Mesodermal cell (in vitro differentiated cells): ENCODE data around the gene CASZ1.

ENCODE experiments used
- H3K27ac ChIP-seq: 2 replicates; pipeline ENCODE4 v1.7.0; 2013; ENCODE audit warnings: mild to moderate bottlenecking, low read depth, low read length, moderate library complexity; ENCODE audit not compliant: severe bottlenecking
- H3K36me3 ChIP-seq: 2 replicates; pipeline ENCODE4 v1.7.1; 2013; ENCODE audit warnings: mild to moderate bottlenecking, low read length, moderate library complexity; ENCODE audit not compliant: control insufficient read depth, insufficient read depth
- H3K4me1 ChIP-seq: one replicate; pipeline ENCODE4 v1.7.1; 2013; ENCODE audit warnings: mild to moderate bottlenecking, low read length; ENCODE audit not compliant: insufficient read depth, control insufficient read depth, poor library complexity, severe bottlenecking
- H3K4me3 ChIP-seq: 2 replicates; pipeline ENCODE4 v1.7.0; 2013; ENCODE audit warnings: low read length, control low read depth, mild to moderate bottlenecking; ENCODE audit not compliant: insufficient read depth, poor library complexity, severe bottlenecking; ENCODE audit errors: extremely low read depth
- H3K9me3 ChIP-seq: 2 replicates; pipeline ENCODE4 v1.7.1; 2013; ENCODE audit warnings: mild to moderate bottlenecking, low read length, moderate library complexity; ENCODE audit not compliant: control insufficient read depth
- WGBS, 2 experiments: methylation state at CpG; one replicate each; pipeline ENCODE4 v1.1.5; 2013; ENCODE audit warnings: missing lambda C conversion rate in 2 of 2; ENCODE audit not compliant: insufficient coverage in 2 of 2; 5-methylcytosine and 5-hydroxymethylcytosine counted together

Gene CASZ1

DNA sequence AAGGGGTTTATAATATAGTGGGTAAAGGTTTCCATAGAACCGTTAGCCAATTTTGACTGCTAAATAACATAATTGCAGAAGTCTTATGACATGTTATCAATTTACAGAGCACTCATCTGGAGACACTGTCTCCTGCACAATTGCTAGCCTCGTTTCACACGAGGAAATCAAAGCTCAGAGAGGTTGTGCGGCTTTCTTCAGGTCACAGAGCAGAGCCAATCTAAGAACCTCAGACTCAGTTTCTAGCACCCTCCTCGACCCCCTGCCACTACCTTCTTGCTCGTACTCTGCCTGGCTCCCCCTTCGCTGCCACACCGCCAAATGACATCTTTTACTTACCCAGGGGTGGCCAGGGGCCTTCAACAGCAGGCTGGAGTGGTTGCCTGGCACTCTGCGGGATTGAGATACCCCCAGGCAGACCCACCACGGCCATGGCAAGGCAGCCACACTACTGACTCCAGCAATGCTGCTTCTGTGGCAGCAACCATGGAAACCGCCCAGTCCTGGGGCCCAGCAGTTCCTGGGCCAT lies 16.0 kb upstream of the CASZ1 start:
- Histone ChIP-seq H3K4me3 (no peak overlapping the region), H3K9me3 (no peaks in the 10 kb centered on the region), H3K36me3 (no peaks in the 10 kb centered on the region), H3K4me1 (no peaks in the 10 kb centered on the region), H3K27ac (no peak overlapping the region)
- WGBS, 2 experiments, result 88 to 94% methylated on average over 10 of the region's 11 CpGs

- 85 to 97% methylated on average over 5 of the region's 7 CpGs for WGBS, 2 experiments
- Histone ChIP-seq H3K36me3 (no peaks in the 10 kb centered on the region), H3K9me3 (no peaks in the 10 kb centered on the region), H3K27ac (no peak overlapping the region), H3K4me3 (no peak overlapping the region), H3K4me1 (no peaks in the 10 kb centered on the region)
Measured at GRCh38 chr1:10808441-10808840, 12.0 kb upstream of the CASZ1 start.

- H3K4me1 ChIP-seq, result no peaks in the 10 kb centered on the region
- H3K27ac ChIP-seq, result no peak overlapping the region
- WGBS, 2 experiments, result 88 to 91% methylated on average over 5 of the region's 5 CpGs
- no peaks in the 10 kb centered on the region for H3K36me3 ChIP-seq
- H3K4me3 ChIP-seq, result no peak overlapping the region
- H3K9me3 ChIP-seq, result no peaks in the 10 kb centered on the region
Measured at GRCh38 chr1:10806966-10807365, 10.5 kb upstream of the CASZ1 start.

DNA sequence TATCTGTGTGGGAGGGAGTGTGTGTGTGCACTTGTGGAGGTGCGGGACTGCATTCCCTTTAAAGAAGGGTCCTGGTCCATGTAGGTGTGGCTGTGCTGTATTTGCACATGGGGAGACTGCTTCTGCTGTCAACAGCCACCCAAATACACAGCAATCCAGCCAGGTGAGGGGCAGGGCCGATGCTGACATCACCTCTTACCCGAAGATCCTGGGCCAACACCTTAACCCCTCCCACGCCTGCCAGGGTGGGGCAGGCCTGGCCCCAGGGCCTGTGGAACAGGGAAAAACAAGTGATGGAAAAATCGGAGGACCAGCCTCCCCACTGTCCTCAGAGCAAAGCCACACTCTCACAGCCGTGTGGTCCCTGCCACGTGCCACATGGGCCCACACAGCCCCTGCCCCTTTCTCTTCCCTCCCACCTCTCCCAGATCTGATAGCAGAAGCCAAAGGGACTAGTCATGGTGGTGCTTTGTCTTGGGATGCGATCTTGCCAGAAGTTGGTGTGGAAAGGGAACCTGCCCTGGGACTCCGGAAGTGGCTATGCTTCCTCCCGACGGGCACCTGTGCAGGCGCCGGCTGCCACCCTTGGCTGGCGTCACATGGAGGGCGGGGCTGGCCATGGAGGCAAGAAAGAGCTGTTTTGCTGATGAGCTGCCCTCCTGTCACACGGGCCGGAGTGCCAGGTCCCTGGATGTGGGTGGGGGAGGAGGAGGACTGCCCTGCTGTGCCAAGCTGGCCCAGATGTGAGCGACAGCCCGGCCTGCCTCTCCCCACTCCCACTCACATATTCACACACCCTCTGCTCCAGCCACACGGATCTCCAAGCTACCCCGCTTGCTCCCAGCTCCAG lies 7.8 kb upstream of the CASZ1 start:
- H3K27ac ChIP-seq, result no peak overlapping the region
- H3K36me3 ChIP-seq, result no peaks in the 10 kb centered on the region
- H3K9me3 ChIP-seq, result no peaks in the 10 kb centered on the region
- 89 to 93% methylated on average over 9 to 15 of the region's 21 CpGs for WGBS, 2 experiments
- H3K4me3 ChIP-seq, result no peak overlapping the region
- H3K4me1 ChIP-seq, result no peaks in the 10 kb centered on the region

DNA sequence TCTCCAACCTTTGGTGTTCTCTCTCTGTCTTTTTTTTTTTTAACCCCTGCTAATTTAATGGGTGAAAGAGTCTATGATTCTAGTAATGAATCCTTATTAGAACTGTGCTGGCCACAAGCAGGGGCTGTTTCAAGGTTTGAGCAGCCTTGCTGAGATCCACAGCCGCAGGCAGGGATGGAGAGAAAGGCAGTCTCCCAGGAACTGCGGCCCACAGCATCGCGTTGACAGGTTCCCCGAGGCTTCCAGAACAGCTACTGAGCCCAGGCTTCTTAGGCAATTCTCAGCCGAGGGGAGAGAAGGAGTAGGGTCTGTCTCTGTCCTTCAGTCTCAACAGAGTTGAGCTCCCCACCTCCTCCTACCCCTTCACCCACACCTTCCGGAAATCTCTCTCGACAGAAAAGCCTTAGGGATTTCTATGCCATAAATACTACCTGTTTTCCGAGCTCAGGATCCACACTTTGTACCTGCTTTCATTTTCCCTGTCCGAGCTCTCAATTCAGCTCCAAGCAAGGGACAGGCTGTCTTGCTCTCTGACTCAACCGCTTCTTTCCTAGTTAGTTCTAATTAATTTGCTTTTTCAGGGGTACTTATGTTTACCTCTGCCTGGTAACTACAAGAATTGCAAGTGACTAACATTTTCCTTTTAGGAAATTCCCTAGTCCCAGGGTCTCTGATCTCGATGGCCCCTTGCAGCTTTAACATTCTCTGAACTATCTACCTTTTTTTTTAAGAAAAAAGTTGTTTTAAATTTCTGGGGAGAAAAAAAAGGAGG lies 6.7 kb upstream of the CASZ1 start:
- Histone ChIP-seq H3K36me3 (no peaks in the 10 kb centered on the region), H3K27ac (no peak overlapping the region), H3K4me1 (no peaks in the 10 kb centered on the region), H3K9me3 (no peaks in the 10 kb centered on the region), H3K4me3 (no peak overlapping the region)
- WGBS, 2 experiments, result 63 to 78% methylated on average over 8 of the region's 12 CpGs

GRCh38 chr1:10800778-10801177 lies 4.3 kb upstream of the CASZ1 start:
- no peak overlapping the region for H3K27ac ChIP-seq
- H3K9me3 ChIP-seq, result no peaks in the 10 kb centered on the region
- H3K4me3 ChIP-seq, result no peak overlapping the region
- no peaks in the 10 kb centered on the region for H3K36me3 ChIP-seq
- WGBS, 2 experiments, result no CpG with 5 or more reads among the region's 3 CpGs
- no peaks in the 10 kb centered on the region for H3K4me1 ChIP-seq

DNA sequence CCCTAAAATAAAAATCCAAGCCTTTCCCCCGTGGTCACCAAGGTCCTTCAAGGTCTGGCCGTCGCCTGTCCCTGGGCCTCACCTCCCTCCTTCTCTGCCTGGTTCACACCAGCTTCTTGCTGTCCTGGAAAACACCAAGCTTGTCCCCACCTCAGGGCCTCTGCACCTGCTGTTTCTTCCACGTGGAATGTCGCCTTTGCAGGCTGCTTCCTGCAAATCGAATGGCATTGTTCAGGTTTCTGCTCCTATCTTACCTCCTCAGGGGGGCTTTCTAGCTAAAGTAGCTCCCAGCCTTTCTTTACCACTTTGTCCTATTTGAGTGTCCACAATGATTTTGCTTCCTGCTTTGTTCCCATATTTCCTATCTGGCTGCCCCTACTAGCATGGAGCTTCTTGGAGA lies 3.3 kb upstream of the CASZ1 start:
- H3K4me3 ChIP-seq, result no peak overlapping the region
- 39 to 49% methylated on average over 6 of the region's 6 CpGs for WGBS, 2 experiments
- H3K9me3 ChIP-seq, result no peaks in the 10 kb centered on the region
- no peak overlapping the region for H3K27ac ChIP-seq
- H3K36me3 ChIP-seq, result no peaks in the 10 kb centered on the region
- H3K4me1 ChIP-seq, result peaks cover 7% of the 10 kb centered on the region

DNA sequence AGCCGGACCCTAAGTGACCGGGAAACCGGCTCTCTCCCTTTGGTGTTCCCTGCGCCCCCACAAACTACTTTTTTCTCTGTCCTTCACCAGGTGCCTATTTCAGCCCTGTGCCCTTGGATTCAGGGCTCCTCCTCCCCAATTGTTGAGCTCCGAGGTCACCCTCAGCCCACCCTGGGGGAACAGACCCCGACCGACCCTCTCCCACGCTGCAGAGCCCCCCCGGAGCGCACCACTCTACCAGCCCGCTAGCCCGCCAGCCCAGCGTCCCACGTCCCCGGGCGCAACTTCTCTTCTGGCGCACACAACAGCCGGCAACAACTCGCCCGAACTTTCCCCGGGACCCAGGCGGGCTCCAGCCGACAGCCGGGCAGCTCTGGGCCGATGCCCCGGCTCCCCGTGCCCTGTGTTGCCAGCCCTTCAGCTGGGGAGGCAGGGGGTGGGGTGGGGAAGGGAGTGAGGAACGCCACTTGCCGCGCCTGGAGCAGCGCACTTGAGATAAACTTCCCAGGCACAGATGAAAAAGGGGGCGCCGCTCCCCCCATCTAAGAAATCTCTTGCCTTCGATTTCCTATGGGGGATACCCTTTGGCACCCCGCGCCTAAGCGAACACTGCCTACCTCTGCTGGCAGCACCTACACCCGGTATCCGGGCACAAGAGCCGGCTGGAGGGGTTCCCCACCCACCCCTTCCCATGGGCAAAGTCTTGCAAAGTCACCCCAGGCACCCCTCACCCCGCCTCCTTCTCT lies 997 bp downstream of the CASZ1 start:
- Histone ChIP-seq H3K4me1 (peaks cover 15% of the 10 kb centered on the region), H3K36me3 (no peaks in the 10 kb centered on the region), H3K4me3 (peak overlapping the region; percentile 62), H3K27ac (no peak overlapping the region), H3K9me3 (no peaks in the 10 kb centered on the region)
- WGBS, 2 experiments, result 0 to 2% methylated on average over 22 to 29 of the region's 41 CpGs

DNA sequence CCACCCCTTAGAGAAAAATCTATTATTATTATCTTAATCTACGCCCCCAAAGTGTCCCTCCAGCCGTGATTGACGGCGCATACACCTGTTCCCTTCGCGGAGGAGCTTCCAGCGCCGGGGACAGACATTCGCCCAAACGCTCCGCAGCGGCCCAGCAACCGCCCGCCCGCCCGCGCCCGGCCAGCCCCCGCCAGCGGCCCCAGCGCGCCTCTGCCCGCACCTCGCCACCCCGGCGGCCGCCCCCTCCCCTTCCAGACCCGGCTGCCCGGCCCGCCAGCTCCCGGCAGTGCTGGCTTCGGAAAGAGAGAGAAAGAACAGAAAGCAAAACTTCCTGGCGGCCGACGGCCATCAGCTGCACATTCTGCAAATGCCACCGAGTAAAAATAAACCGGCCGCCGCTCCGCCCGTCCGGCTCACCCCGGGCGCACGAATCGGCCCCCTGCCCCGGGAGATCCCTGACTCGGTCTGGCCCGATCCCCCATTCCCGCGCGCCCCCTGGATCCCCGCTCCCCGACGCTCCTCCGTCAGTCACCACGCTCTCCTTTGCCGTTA lies 1.6 kb downstream of the CASZ1 start:
- H3K4me1 ChIP-seq, result peaks cover 15% of the 10 kb centered on the region
- WGBS, 2 experiments, result 1% methylated on average over 18 to 37 of the region's 58 CpGs
- H3K4me3 ChIP-seq, result peak overlapping the region; percentile 62

DNA sequence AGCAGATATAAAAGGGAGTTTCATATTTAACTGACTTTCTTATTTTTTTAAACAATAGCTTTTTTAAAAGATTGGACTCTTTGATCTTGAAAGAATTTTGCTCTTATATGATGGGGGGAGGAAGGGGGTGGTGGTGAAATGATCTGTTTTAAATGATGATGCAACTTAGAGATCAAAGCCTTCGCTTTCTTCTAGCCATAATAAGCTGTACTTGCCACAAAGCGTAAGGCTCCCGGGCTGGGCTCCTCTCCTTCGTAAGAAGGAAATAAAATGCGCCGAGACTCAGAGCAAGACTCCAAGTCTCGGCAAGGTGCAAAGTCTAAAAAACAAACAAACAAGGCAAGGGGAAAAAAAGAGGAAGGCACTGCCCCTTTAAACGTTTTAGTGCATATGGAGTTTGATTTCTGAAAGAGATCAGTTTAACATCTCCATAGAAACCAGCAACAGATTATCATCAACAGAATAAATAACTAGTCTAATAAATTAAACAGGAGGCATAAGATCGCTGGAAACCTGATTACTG lies 3.3 kb downstream of the CASZ1 start:
- WGBS, 2 experiments, result 0 to 5% methylated on average over 4 to 7 of the region's 9 CpGs
- H3K36me3 ChIP-seq, result no peaks in the 10 kb centered on the region
- peaks cover 15% of the 10 kb centered on the region for H3K4me1 ChIP-seq
- H3K9me3 ChIP-seq, result no peaks in the 10 kb centered on the region
- H3K27ac ChIP-seq, result no peak overlapping the region
- peak overlapping the region; percentile 62 for H3K4me3 ChIP-seq

More for the DNA sequence above, 1.6 kb downstream of the CASZ1 start:
- no peaks in the 10 kb centered on the region for H3K36me3 ChIP-seq
- H3K27ac ChIP-seq, result no peak overlapping the region
- no peaks in the 10 kb centered on the region for H3K9me3 ChIP-seq
